Colonic mucosa (tissue), 4 donors: ENCODE data around the gene WNT9A. TPM values are rescaled to one million over a fixed set of nuclear protein-coding genes. Genes with fewer than 3 reads are reported as not detected.

ENCODE experiments used
- DNase-seq: peaks from one replicate; pipeline ENCODE4 v3.0.0-alpha.2; 2020
- H3K27ac ChIP-seq: fragments of 200-600 bp; one replicate; pipeline ENCODE4 v1.8.0; 2021
- H3K27me3 ChIP-seq: fragments of 200-600 bp; one replicate; pipeline ENCODE4 v1.8.0; 2021
- H3K36me3 ChIP-seq: fragments of 200-600 bp; one replicate; pipeline ENCODE4 v1.8.0; 2021
- H3K4me1 ChIP-seq: fragments of 200-600 bp; one replicate; pipeline ENCODE4 v1.8.0; 2021; ENCODE audit warnings: mild to moderate bottlenecking
- H3K4me3 ChIP-seq: fragments of 200-600 bp; one replicate; pipeline ENCODE4 v1.8.0; 2021
- H3K9ac ChIP-seq, 2 donors: one replicate each; pipeline ENCODE4 v1.7.0; 2013; ENCODE audit warnings: control low read depth in 2 of 2, low read depth in 2 of 2, low read length in 2 of 2
- H3K9me3 ChIP-seq: fragments of 200-600 bp; one replicate; pipeline ENCODE4 v1.8.0; 2021
- CTCF ChIP-seq: fragments of 200-600 bp; IDR thresholded peaks from one replicate; pipeline ENCODE4 v1.8.0; 2022; ENCODE audit warnings: antibody characterized with exemption, mild to moderate bottlenecking
- intact Hi-C: fragments of 100-400 bp; cut with DNase I; formaldehyde crosslinking; loops from one replicate; pipeline ENCODE4 v1.14.1; 2022
- total RNA-seq, 2 donors: library from RNA; stranded (reverse); fragmentation: NEBNext Ultra II Directional in 1 of 2; extraction: Animal tissue kit (Norgen Biotek cat#: 25700) in 1 of 2; gene quantifications; one replicate each; pipeline ENCODE4 v1.2.1, GENCODE V29; 2021
- donor health status: healthy.
- donor health status: DM: no; HTN: no; CAD: no.
- donor health status: DM: no; HTN: no; CAD: no.

Gene WNT9A
- total RNA-seq, 2 donors from 2014 or later = 2.6 to 3.3 TPM

- no peak overlapping the region for H3K27ac ChIP-seq
- H3K9me3 ChIP-seq = no peaks in the 10 kb centered on the region
- no peaks in the 10 kb centered on the region for H3K36me3 ChIP-seq
- intact Hi-C loops = no loop called here
- H3K4me3 ChIP-seq = no peak overlapping the region
- no peak for DNase-seq
- H3K4me1 ChIP-seq = no peaks in the 10 kb centered on the region
- no peaks in the 10 kb centered on the region for H3K27me3 ChIP-seq
- H3K9ac ChIP-seq = no peak overlapping the region
- no peak for TF ChIP-seq CTCF
These were observed 10.5 kb downstream of the WNT9A start for GRCh38 chr1:227937031-227937837.

GRCh38 chr1:227935826-227936225 is 11.9 kb downstream of the WNT9A start:
- intact Hi-C loops = no loop called here
- Histone ChIP-seq H3K9me3 (no peaks in the 10 kb centered on the region), H3K27me3 (no peaks in the 10 kb centered on the region), H3K4me1 (no peaks in the 10 kb centered on the region), H3K27ac (no peak overlapping the region), H3K36me3 (no peaks in the 10 kb centered on the region), H3K9ac (no peak overlapping the region), H3K4me3 (no peak overlapping the region)
- TF ChIP-seq CTCF = no peak
- DNase-seq = no peak

- no peaks in the 10 kb centered on the region for H3K27me3 ChIP-seq
- H3K4me1 ChIP-seq = no peaks in the 10 kb centered on the region
- H3K9me3 ChIP-seq = no peaks in the 10 kb centered on the region
- intact Hi-C loops = no loop called here
- no peak for DNase-seq
- TF ChIP-seq CTCF = no peak
- no peak overlapping the region for H3K27ac ChIP-seq
- H3K9ac ChIP-seq = no peak overlapping the region
- no peak overlapping the region for H3K4me3 ChIP-seq
- no peaks in the 10 kb centered on the region for H3K36me3 ChIP-seq
These were observed 13.0 kb downstream of the WNT9A start for GRCh38 chr1:227934476-227935313.

GRCh38 chr1:227929751-227930472 is 17.8 kb downstream of the WNT9A start:
- H3K9ac ChIP-seq = no peak overlapping the region
- no peak overlapping the region for H3K4me3 ChIP-seq
- no peaks in the 10 kb centered on the region for H3K9me3 ChIP-seq
- H3K36me3 ChIP-seq = no peaks in the 10 kb centered on the region
- intact Hi-C loops = no loop called here
- H3K27ac ChIP-seq = no peak overlapping the region
- no peaks in the 10 kb centered on the region for H3K4me1 ChIP-seq
- TF ChIP-seq CTCF = no peak
- DNase-seq = no peak
- H3K27me3 ChIP-seq = no peaks in the 10 kb centered on the region

- TF ChIP-seq CTCF = no peak
- Histone ChIP-seq H3K9me3 (no peaks in the 10 kb centered on the region), H3K27me3 (no peaks in the 10 kb centered on the region), H3K9ac (no peak overlapping the region), H3K27ac (no peak overlapping the region), H3K4me1 (no peaks in the 10 kb centered on the region), H3K36me3 (no peaks in the 10 kb centered on the region), H3K4me3 (no peak overlapping the region)
- intact Hi-C loops = no loop called here
- no peak for DNase-seq
These were observed 18.8 kb downstream of the WNT9A start for GRCh38 chr1:227928811-227929375.
